GM12874 (cell line): Measurements from ENCODE around the gene PMM1.

Experiments
- TF ChIP-seq, protein P1 (sequence below): IDR thresholded peaks from 2 replicates; pipeline ENCODE4 v1.5.1; 2011; ENCODE audit warnings: low read depth, mild to moderate bottlenecking, control low read depth, low read length, moderate library complexity; ENCODE audit not compliant: insufficient read depth

PMM1 gene

DNA sequence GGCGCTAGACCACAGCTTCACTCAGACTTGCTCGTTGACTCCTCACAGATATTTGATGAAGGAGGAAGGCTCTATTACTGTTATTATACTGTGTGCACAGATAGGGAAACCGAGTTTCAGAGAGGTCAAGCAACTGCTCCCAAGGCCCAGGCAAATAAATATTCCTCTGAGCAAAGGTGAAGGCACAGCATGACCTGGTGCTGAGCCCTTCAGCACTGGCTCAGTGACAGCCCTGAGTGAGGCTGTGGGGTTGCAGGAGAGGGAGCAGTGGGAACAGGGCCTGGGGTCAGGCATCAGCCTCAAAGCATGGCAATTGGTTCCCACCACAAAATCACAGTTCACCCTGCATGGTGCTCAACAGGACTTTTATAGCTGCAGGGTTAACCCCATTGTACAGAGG is 52.4 kb downstream of the PMM1 start:
- TF ChIP-seq, protein P1, sequence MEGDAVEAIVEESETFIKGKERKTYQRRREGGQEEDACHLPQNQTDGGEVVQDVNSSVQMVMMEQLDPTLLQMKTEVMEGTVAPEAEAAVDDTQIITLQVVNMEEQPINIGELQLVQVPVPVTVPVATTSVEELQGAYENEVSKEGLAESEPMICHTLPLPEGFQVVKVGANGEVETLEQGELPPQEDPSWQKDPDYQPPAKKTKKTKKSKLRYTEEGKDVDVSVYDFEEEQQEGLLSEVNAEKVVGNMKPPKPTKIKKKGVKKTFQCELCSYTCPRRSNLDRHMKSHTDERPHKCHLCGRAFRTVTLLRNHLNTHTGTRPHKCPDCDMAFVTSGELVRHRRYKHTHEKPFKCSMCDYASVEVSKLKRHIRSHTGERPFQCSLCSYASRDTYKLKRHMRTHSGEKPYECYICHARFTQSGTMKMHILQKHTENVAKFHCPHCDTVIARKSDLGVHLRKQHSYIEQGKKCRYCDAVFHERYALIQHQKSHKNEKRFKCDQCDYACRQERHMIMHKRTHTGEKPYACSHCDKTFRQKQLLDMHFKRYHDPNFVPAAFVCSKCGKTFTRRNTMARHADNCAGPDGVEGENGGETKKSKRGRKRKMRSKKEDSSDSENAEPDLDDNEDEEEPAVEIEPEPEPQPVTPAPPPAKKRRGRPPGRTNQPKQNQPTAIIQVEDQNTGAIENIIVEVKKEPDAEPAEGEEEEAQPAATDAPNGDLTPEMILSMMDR: no peak

DNA sequence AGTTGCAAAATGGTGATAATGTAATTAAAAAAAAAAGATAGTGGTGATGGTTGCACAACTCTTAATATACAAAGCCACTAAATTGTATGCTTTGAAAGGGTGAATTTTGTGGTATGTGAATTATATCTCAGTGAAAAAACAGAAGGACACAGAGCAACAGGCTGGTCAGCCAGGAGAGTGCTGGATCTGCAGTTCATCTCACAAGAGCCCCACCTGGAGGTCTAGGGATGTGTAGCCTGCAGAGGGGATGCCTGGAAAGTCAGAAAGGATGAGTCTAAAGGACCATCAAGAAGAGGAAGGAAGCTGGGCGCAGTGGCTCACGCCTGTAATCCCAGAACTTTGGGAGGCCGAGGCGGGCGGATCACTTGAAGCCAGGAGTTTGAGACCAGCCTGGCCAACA is 54.4 kb downstream of the PMM1 start:
- TF ChIP-seq, protein P1: peak; percentile 15; the same call in 1 of the 2 replicates

DNA sequence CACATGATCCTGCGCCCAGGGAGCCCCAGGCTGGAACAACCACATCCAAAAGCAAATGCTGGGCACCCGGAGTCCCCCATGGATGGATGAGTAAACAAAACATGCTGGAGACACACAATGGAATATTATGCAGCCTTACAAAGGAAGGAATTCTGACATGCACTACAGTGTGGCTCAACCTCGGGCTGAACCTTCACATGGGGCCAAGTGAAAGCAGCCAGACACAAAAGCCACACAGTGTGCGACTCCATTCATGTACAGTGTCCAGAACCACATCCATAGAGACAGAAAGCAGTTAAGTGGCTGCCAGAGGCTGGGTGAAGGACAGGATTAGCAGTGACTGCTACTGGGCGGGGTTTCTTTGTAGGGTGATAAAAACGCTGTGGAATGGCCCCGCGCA is 55.4 kb downstream of the PMM1 start:
- TF ChIP-seq, protein P1: no peak

DNA sequence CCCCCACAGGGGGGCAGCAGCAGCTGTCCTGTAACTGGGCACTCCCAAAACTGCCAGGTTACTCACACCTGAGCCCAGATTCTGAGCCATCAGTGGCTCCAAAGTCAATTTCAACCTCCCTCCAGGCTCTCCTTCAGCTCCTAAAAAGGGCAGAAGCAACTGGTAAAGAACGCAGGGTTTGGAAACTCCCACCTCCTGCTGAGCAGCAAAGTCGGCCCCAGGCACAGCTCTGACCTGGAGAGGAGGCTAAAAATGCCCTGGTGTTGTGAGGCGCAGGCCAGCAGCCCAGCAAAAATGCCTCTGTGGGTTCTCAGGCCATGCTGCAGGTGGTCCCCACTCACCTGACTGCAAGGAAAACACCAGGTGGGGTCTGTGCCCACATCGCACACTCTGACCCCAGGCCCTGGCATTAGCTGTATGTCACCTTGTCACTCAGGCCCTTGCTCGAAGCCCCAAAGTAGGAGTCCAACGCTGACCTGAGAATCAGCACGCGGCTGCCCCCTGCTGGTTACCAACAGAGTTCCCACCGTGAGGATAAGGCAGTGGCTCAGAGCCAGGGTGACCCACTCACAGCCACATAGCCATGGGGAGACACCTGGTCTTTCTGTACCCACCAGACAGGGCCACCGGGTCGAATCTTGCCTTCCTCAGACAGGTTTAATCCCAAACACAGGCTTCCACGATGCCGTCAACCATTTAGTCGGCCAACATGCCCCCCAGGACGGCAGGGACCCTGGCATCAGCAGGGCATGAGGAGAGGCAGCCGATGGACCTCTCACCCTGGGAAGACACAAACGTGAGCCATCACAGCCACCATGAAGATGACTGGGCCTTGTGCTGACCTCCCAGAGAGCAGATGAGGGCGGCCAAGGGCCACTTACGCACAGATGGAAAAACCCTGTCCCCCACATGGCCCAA is 56.5 kb downstream of the PMM1 start:
- TF ChIP-seq, protein P1: peak; percentile 79

DNA sequence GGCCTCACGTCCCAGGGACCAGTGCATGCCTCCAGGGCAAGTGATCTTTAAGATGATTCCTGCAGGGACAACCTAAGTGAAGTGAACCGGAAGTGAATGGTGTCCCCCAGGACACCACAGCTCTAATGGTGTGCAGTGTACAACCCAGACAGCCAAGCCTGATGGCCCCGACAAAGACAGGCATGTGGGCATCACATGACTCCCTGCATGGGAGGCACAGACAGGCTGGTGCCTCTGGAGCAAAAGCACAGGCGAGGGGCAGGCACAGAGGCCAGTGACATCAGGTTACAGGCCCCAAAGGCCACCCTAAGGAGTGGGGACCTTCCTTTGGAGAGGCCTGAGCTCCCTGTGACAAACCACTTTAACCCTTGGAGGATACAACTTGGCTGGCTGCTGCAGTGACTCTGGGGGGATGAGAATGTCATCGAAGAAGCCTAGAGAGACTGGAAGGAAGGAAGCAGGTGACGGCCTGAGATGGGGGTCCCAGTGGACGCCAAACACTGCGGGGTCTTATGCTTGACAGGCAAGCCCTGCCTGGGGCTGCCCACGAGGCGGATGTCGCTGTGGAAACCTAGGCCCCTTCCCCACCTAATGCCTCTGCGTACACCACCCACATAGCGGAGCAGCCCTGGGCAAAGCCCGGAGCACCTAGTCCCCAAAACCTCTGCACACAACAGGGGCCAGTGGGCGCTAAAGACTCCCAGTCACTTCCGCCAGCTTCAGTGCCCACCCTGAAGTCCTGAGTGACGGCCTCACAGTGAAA is 57.7 kb downstream of the PMM1 start:
- TF ChIP-seq, protein P1: no peak

DNA sequence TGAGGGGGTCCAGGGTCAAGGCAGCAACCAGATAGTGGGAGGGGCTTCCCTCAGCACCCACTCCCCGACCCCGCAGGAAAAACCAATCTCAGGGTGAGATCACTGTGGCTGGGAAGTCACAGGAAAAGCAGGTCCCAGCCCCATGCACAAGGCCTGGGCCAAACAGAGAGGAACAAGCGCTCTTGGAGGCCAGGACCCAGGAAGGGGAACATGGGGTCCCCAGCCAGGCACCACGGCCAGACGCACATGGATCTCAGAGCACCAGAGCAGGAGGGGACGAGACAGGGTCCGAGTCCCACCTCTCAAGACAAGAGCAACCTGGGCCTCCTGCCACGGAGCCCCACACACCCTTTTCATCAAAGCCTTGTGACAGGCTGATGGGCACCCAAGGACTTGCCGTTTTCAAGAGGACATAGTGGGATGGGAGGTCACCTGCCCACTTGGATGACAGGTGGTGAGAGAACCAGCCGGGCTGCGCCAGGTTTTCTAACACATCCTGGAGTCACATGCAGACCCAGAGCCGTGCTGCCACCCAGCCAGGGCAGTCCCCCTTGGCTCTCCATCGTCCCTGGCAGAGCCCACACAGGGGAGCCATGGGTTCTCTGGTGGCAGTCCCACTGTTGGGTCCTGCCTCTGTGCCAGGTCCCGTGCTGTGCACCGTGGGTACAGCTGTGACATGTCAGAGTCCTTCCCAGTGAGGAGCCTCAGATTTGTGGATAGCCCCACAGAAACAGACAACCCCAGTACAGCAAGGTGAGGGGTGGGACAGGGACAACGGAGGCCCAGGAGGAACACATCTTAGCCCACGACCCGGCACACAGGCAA is 58.5 kb downstream of the PMM1 start:
- TF ChIP-seq, protein P1: no peak
